Measurements from ENCODE around the gene TNFRSF8.

Gene TNFRSF8

DNA sequence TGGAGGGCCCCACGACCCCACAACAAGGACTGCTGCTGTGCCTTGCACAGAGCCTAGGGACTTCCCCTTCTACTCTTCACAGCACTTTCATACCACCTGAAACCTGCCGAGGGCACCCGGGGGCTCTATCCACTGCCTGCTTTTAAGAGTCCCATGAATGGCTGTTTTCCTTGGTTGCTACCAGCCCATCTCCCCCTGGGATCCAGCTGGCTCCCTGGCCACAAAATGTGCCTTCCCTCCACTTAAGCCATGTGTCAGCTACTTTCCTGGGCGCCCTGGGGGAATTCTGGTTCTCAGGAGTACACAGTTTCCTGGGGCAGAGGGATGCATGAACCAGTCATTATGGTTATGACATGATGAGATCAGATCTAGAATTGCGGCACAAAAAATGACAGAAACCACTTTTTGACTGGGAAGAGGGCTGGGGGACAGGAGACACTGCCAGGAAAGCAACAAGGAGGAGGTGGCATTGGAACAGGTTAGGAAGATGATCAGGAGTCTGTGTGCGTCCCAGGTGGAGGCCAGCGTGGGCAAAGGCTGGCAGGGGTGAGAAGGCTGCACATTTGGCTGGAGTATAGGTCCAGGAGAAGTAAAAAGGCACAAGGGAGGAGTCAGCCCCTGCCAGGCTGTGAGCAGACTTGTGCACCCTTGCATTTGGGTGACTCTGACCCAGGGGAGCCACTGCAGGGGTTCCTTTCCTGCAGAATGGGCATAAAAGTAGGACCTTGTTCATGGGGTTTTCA, 3.2 kb upstream of the TNFRSF8 start:
- no peak for DNase-seq (ENCODE audit: low read depth)

- no peak for DNase-seq (ENCODE audit: low read depth)
Observed at GRCh38 chr1:12060500-12060899, 2.6 kb upstream of the TNFRSF8 start.

DNA sequence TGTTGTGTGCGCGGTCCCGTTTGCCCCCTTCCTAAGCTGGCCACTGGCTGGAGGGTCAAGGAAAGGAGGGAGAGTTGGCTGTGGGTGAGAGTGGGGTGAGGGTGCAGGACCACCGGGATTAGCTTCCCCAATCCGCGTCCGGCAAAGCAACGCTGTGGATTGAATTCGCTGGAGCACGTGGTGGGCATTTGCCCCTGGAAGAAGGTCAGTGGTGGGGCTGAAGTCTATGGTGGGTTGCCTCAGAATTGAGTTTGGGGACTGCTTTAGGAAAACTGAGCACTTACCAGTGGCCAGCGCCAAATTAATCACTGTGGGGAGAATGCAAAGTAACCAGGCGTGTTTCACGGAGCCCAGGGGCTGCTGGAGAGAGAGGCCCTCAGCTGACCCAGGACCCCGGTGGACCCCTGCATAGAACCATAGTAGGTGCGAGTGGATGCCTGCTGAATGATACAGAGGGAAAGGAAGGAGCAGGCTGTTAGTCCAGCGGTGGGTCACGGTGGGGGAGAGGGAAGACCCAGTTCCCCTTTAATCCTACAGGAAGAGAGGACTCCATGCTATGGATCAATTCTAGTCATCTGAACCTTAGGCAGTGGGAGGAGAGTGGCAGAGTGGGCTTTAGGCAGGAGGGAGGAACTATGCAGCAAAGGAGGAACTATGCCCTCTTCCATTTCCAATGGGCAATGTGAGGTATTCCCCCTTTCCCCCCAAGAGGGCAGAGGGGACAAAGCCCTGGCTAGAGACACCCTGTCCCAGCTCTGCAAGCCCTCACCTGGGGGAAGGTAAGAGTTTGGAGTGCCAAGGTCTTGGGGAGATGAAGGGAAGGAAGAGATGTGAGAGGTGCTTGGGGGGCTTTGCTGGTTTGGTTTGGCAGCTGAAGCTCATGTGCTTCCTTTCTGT, 1.2 kb downstream of the TNFRSF8 start:
- no peak for DNase-seq (ENCODE audit: low read depth)

DNA sequence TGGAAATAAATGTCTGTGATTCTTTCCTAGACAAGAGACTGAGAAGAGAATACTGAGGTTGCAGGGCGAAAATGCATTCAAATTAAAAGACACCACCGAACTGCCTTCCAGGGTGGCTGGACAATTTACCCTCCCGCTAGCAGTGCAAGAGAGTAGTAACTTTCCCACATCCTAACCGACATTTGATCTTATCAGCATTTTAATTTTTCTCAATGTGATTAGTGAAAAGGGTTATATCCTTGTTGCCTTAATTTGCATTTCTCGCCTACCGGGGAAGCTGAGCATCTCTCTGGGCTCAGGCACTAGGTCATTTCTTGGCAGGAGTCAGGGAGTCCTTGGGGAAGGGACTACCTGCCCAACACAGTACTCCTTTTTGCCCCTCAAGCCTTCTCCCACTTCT, 2.8 kb downstream of the TNFRSF8 start:
- no peak for DNase-seq (ENCODE audit: low read depth)

DNA sequence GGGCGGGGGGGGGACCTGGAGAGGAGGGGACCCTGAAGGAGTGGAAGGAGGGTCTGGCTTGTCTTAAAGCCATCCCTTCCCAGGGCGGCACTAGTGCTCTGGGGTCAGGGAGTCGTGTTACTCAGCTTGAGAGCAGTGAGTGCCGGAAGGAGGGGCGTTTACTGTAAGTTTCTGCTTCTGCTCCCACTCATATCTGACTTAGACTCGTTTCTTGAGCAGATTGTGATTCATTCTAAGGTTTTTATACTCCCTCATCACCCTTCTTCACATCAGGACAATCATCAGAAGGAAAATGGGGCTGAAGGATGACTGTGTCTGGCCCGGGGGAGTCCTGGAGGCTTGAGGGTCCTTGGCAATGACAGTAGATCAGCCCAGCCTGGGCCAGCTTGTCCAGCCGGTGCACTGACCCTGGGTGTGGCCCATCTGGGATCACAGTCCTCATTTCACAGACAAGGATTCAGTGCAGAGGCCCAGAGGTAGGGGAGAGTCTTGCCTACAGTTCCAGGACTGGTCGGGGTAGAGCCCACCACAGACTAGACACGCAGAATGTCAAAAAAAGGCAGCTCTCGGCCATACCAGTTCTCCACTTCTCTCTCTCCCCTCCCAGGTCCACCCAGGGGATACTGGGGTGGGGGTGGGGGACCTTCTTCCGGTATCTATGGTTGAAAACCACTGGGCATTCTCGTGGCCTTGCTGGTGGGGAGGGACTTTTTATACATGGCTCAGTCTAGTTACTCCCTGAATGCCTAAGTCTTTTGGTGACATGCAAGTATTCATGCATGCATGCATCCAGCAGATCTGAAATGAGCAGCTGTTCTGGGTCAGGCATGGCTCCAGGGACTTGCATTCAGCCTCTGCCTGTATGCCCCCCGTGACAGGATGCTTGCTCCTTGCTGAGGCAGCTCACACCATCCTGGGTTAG, 5.1 kb downstream of the TNFRSF8 start:
- DNase-seq (ENCODE audit: low read depth), result no peak

DNA sequence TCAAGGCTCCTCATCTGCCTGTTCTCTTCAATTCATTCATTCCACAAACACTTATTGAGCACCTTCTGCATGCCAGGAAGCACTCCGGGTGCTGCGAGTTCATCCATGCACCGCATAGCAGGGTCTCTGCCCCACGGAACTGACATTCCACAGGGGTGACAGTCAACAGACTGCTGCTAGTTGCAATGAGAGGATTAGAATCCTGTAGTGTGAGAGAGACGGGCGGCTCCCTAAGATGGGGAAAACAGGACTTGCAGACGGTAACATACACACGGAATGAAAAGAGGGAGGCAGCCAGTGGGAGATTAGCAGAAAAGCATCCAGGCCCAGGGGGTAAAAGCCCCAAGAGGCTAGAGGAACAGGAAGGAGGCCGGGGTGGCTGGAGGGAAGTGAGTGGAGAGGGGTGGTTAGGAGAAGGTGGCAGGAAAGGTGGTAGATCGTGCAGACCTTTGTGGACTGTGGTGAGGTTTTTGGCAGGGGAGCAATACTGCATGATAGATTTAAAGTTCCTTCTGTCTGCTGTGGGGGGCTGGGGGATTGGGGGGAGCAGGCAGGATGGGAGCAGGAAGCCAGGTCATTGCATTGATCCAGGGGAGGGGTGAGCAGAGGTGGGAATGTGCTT, 6.6 kb downstream of the TNFRSF8 start:
- DNase-seq (ENCODE audit: low read depth), result no peak

DNA sequence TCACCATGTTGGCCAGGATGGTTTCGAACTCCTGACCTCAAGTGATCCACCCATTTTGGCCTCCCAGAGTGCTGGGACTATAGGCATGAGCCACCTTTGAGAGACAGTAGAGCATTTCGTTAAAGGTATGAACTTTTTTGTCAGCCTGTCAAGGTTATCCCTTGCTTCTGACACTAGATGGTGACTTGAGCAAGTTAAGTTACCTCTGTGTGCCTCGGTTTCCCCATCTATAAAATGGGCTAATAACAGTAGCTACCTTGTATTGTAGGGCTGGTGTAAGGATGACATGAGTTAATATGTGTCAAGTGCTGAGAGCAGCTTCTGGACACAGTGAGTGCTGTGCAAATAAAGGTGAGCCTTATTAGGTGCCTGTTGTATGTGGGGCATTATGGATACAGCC, 8.8 kb downstream of the TNFRSF8 start:
- no peak for DNase-seq (ENCODE audit: low read depth)

GRCh38 chr1:12072741-12073140, 9.6 kb downstream of the TNFRSF8 start:
- DNase-seq (ENCODE audit: low read depth), result no peak

DNA sequence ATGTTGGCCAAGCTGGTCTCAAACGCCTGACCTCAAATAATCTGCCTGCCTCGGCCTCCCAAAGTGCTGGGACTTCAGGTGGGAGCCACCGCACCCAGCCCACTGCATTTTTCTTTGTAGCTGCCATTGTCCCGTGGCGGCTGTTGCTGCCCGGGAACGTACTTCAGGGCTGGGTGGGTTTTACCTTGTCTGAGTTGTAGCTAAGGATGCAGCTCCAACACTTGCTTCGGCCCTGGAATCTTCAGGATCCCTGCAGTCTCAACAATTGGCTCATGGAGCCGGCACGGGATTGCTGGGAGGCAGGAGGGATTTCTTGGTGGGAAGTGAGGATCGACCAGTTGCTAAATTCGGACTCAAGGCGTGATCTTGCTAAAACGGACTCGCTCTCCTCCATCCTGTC, 10.7 kb downstream of the TNFRSF8 start:
- DNase-seq (ENCODE audit: low read depth), result no peak

DNA sequence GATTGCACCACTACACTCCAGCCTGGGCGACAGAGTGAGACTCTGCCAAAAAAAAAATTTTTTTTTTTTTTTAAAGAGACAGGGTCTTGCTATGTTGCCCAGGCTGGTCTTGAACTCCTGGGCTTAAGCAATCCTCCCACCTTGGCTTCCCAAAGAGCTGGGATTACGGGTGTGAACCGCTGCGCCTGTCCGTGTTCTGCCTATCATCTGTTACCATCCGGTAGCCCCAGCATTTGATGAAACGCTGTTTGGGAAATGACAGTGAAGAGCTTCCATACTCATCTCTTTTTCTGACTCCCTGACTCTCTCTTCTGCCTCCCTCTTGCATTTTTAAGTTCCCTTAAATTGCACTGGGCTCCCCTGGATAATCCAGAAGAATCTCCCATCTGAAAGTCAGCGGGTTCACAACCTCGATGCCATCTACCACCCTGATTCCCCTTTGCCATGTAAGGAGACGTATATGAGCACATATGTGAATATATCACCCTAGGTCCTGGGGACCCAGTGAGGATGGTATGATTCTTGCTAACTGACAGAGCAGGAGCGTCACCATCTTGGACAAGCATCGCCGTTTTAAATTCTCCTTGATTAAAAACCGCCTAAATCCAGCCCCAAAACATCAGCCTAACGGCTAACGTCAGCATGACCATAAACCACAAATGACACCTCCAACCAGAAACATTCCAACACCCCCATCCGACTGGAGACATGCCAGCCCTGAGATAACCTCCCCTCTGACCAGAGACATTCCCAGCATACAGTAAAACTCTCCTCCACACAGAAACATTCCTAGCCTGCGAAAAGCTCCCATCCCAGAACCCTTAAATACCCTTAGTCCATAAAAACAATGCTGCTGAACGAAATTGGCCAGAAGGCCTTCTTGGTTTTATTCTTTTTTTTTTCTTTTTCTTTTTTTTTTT, 12.4 kb downstream of the TNFRSF8 start:
- peak; percentile 85 for DNase-seq (ENCODE audit: low read depth)

DNA sequence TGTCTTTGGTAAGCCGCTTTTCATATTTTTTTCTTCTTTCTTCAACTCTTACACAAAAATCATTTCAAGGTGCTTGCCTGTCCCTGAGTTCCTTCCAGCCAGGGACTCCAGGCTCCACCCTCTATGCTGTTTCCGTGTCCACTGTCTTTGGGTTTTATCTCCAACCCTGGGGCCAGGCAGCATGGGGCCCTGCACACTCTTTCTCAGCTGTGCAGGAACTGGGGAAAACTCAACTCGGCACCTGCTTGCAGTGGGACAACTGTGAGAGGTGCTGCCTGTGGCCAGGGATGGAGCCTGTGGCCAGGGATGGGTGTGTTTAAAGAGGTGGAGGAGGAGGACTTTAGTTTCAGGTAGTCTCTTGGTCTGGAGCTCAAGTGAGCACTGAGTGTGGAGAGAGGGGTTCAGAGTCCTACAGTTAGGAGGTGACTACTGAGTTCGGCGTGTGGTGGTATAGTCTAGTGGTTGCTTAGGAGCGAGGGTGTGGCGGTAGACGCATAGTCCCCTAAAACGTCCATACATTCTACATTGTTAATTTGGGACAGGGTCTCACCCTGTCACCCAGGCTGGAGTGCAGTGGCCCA, 13.4 kb downstream of the TNFRSF8 start:
- no peak for DNase-seq (ENCODE audit: low read depth)

- no peak for DNase-seq (ENCODE audit: low read depth)
Observed at GRCh38 chr1:12078575-12078937, 15.5 kb downstream of the TNFRSF8 start.

DNA sequence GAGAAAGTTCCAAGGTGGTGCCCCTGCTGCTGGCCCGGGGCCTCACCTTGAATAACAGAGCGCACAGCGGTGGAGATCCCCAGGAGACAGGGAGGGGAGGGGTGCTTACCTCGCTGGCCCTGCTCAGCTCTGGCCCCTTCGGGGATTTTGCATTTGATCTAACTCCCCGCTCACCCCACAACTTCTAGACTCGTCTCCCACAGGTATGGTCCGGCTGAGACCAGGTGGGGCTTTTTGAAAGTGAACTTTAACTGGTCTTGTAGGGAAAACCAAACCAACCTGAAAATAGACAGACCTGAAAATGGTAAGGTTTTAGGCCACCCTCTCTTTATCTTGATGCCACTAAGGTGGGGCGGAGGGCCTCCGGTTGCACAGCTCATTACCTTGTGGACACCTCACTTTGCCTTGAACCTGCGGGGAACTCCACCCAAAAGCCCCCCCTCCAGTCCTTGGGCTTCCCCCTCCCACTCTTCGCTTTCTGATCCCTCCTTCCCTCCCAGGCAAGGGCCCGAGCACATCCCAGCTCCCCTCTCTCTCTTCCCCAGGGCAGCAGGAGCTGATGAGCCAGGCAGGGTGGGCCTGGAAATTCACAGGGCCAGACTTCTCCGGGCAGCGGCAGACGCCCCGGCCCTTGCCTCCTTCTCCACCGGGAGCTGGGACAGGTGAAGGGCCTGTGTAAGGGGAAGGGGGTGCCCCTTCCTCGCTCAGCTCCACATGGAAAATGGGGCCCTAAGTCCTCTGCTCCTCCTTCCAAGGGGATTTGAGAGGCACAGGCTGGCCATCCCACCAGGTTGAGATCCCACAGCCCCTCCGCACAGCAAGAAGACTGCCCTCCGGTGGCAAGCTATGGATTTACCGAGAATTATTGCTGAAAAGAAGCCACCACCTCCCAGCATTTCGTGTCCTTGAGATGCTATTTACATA, 16.1 kb downstream of the TNFRSF8 start:
- DNase-seq (ENCODE audit: low read depth), result no peak

DNA sequence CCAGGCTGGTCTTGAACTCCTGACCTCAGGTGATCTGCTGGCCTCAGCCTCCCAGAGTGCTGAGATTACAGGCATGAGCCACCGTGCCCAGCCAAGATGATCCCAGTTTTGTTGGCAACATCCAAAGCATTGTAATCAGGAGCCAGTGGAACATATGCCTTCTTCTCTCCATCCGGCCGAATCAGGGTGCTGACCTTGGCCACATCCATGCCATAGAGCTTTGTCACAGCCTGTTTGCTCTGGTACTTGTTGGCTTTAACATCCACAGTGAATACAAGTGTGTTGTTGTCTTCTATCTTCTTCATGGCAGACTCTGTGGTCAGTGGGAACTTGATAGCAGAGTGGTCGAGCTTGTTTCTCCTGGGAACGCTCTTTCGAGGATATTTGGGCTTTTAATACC, 17.1 kb downstream of the TNFRSF8 start:
- no peak for DNase-seq (ENCODE audit: low read depth)

- DNase-seq (ENCODE audit: low read depth), result no peak
Observed at GRCh38 chr1:12080773-12081556, 17.9 kb downstream of the TNFRSF8 start.

DNA sequence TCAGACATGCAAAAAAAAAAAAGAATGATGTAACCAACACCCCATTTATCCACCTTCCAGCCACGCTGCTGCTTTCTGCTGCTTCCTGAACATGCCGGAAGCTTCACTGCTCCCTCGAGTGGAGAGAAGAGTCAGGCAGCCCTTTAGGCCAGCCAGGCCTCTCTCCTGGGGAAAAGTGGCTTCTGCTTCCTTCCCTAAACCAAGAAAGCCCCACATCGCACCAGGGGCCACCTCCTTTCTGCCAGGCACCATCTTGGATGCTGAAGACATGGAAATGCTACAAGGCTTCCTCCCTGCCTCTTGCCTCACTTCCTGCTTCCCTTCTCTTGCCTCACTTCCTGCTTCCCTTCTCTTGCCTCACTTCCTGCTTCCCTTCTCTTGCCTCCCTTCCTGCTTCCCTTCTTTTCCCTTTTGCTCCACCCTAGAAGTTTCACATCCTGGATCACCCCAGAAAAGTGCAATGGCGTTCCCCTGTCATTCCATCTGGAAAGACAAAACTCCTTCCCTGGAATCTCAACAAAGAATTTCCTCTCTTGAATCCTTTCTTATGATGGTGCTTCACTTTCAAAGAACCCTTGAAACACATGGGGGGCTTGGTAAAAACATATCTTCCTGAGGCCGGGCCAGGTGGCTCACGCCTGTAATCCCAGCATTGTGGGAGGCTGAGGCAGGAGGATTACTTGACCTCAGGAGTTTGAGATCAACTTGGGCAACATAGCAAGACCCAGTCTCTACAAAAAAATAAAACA, 18.7 kb downstream of the TNFRSF8 start:
- no peak for DNase-seq (ENCODE audit: low read depth)

DNA sequence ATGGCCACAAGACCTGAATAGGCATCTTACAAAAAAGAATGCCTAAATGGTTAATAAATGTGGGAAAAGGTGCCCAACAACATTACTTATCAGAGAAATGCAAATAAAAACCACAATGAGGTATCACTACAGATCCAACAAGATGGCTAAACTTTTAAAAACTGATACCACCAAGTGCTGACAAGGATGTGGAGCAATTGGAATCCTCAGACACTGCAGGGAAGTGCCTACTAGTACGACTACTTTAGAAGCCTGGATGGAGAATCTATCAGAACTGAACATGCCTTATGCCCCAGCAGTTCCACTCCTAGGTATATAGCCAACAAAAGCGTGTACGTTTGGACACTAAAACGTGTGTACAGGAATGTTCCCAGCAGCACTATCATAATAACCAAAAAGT, 19.9 kb downstream of the TNFRSF8 start:
- DNase-seq (ENCODE audit: low read depth), result no peak

DNA sequence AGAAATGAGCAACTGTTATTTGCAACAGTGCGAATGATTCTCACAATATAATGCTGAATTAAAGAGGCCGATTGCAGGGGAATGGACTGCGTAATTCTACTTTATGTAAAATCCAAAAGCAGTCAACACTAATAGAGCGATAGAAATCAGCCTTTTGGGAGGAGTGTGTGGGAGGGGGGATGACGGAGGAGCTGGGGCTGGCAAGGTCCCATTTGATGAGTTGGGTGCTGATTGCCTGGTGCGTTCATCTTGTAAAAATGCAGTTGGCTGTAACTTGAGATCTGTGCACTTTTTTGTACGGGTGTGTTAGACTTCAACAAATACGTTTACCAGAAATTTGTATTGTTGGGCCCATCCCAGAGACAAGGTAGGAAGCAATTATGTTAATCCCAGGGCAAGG, 20.7 kb downstream of the TNFRSF8 start:
- no peak for DNase-seq (ENCODE audit: low read depth)
